Measurements from ENCODE around the gene ZMYM1.

GRCh38 chr1:35033346-35033745, 45.8 kb upstream of the ZMYM1 start:
- TF ChIP-seq CTCF (IDR thresholded peaks at IDR 0.05) (no peak), POLR2A (IDR thresholded peaks at IDR 0.05) (no peak), POLR2AphosphoS5 (IDR thresholded peaks at IDR 0.05) (no peak)

All from breast epithelium (tissue), 3 donors.